Activated T-cell treated with anti-CD3 and anti-CD28 coated beads, Interleukin-2, amount 50 U/mL, for 72 hours (primary cell): Measurements from ENCODE around the gene NAT14. TPM values are rescaled to one million over a fixed set of nuclear protein-coding genes. Genes with fewer than 3 reads are reported as not detected.
"Not testable (repeated sequence)": the region's sequence is repeated elsewhere in the genome, so short reads cannot be mapped to it uniquely, and the experiment has no call there.

Source experiments
- ATAC-seq, 2 donors: fragments of 150-1000 bp; cut with Tn5 transposase; replicated peaks in 1 of 2; 2 replicates each; pipeline ENCODE4 v1.10.0; 2021; ENCODE audit warnings: moderate library complexity in 2 of 2, mild to moderate bottlenecking in 1 of 2
- DNase-seq, 2 donors: peaks; one replicate each; pipeline ENCODE4 v3.0.0; 2021 to 2022; ENCODE audit warnings: mixed read lengths in 1 of 2
- H3K27ac Mint-ChIP-seq: one replicate; pipeline ENCODE4 v1.8.0; 2022; ENCODE audit warnings: mild to moderate bottlenecking, moderate library complexity, mixed read lengths
- H3K27me3 Mint-ChIP-seq: one replicate; pipeline ENCODE4 v1.8.0; 2022; ENCODE audit warnings: low read depth, mixed read lengths
- H3K36me3 Mint-ChIP-seq, 2 donors: one replicate each; pipeline ENCODE4 v1.8.0; 2022; ENCODE audit warnings: mixed read lengths in 2 of 2, mild to moderate bottlenecking in 1 of 2; ENCODE audit not compliant: insufficient read depth in 2 of 2
- H3K4me1 Mint-ChIP-seq: one replicate; pipeline ENCODE4 v1.8.0; 2022; ENCODE audit warnings: low read depth, mixed read lengths
- H3K4me3 Mint-ChIP-seq, 2 donors: one replicate each; pipeline ENCODE4 v1.8.0; 2022; ENCODE audit warnings: mild to moderate bottlenecking in 2 of 2, mixed read lengths in 2 of 2, moderate library complexity in 2 of 2
- H3K9me3 Mint-ChIP-seq, 2 donors: one replicate each; pipeline ENCODE4 v1.8.0; 2022; ENCODE audit warnings: mixed read lengths in 2 of 2
- total RNA-seq, 2 donors: library from RNA; stranded (reverse); gene quantifications; one replicate each; pipeline ENCODE4 v1.2.3, GENCODE V29; 2022

NAT14 gene
- total RNA-seq, 2 donors from 2014 or later: 19.2 to 20.5 TPM

- Mint-ChIP-seq H3K4me3 (no peak overlapping the region), H3K36me3 (peaks cover 0 to 1% of the 10 kb centered on the region in 2 donors), H3K27ac (no peak overlapping the region), H3K4me1 (peaks cover 15% of the 10 kb centered on the region), H3K9me3 (no peaks in the 10 kb centered on the region), H3K27me3 (no peaks in the 10 kb centered on the region)
- no peak for ATAC-seq
- no peak for DNase-seq
These were observed 4.2 kb downstream of the NAT14 start for GRCh38 chr19:55488986-55489710.

DNA sequence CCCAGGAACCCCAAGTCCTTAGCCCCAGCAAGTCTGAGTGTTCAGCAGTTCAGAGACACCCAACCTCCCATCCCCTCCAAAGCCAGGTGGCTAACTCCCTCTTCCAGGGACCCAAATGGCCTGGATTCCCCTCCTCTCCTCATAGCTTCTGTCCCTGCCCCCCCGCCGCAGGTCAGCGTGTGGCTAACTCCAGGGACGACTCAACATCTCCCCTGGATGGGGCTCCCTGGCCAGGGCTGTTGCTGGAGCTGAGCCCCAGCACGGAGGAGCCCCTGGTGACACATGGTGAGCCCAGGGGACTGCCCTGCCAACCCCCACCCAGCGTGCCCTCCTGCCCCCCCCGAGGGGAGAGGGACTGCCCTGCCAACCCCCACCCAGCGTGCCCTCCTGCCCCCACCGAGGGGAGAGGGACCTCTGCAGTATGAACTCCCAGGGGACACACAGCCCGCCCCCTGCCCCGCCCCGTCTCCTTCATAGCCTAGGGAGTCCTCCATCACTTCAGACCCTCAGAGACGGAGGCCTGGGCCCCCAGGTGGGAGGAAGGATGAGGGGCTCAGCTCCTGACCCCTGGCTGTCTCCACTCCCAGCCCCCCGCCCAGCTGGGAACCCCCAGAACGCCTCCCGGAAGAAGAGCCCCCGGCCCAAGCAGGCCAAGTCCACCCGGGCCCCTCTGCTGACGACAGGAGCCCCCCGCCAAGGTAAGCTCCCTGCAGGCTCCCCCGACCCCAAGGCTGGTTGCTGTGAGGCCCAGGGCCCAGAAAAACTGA lies 4.9 kb downstream of the NAT14 start:
- H3K27me3 Mint-ChIP-seq: no peaks in the 10 kb centered on the region
- no peak for ATAC-seq
- H3K4me1 Mint-ChIP-seq: peaks cover 15% of the 10 kb centered on the region
- H3K27ac Mint-ChIP-seq: no peak overlapping the region
- H3K9me3 Mint-ChIP-seq: no peaks in the 10 kb centered on the region
- H3K36me3 Mint-ChIP-seq: peaks cover 0 to 1% of the 10 kb centered on the region in 2 donors
- no peak overlapping the region for H3K4me3 Mint-ChIP-seq
- no peak for DNase-seq

DNA sequence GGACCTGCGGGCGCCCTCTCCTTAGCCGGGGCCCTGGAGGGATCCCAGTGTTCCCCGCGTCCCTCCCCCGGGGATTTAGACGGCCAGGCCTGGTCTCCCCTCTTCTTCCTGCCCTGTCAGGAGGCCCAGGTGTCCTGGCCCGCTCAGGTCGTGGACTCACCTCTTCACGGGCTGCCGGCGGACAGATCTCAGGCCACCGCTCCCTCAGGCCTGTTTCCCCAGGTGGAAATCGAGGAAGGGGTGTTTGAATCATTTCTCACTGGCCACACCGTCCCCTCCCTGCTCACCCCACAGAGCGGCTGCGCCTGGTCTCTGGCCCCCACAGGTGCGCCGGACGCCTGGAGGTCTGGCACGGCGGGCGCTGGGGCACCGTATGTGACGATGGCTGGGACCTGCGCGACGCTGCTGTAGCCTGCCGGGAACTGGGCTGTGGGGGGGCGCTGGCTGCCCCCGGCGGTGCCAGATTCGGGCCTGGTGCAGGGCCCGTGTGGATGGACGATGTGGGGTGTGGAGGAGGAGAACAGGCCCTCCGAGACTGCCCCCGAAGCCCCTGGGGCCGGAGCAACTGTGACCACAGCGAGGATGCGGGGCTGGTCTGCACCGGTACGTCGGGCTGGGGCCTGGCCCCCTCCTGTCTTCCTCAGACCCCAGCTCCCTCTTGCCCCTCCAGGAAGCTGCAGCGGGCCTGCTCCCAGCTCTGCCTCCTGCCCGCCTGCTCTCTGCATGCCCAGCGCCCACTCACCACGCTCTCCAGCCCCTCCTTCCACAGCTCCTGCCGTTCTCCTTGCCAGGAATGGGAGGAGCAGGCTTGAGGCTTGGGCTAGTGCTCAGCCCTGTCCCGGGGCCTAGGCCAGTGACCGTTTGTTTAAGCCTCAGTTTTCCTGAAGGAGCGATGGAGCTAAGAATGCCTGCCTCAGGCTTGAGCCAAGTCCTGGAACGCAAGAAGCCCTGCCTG lies 5.8 kb downstream of the NAT14 start:
- peaks cover 15% of the 10 kb centered on the region for H3K4me1 Mint-ChIP-seq
- H3K27me3 Mint-ChIP-seq: no peaks in the 10 kb centered on the region
- H3K9me3 Mint-ChIP-seq: no peaks in the 10 kb centered on the region
- H3K4me3 Mint-ChIP-seq: no peak overlapping the region
- H3K27ac Mint-ChIP-seq: no peak overlapping the region
- DNase-seq (no peak), ATAC-seq (no peak)
- H3K36me3 Mint-ChIP-seq: peaks cover 0 to 1% of the 10 kb centered on the region in 2 donors

- ATAC-seq (no peak), DNase-seq (no peak)
- H3K27me3 Mint-ChIP-seq: no peaks in the 10 kb centered on the region
- no peaks in the 10 kb centered on the region for H3K9me3 Mint-ChIP-seq
- H3K36me3 Mint-ChIP-seq: no peaks in the 10 kb centered on the region
- H3K4me1 Mint-ChIP-seq: peaks cover 10% of the 10 kb centered on the region
- no peak overlapping the region for H3K4me3 Mint-ChIP-seq
- H3K27ac Mint-ChIP-seq: no peak overlapping the region
These were observed 6.8 kb downstream of the NAT14 start for GRCh38 chr19:55491546-55492360.

DNA sequence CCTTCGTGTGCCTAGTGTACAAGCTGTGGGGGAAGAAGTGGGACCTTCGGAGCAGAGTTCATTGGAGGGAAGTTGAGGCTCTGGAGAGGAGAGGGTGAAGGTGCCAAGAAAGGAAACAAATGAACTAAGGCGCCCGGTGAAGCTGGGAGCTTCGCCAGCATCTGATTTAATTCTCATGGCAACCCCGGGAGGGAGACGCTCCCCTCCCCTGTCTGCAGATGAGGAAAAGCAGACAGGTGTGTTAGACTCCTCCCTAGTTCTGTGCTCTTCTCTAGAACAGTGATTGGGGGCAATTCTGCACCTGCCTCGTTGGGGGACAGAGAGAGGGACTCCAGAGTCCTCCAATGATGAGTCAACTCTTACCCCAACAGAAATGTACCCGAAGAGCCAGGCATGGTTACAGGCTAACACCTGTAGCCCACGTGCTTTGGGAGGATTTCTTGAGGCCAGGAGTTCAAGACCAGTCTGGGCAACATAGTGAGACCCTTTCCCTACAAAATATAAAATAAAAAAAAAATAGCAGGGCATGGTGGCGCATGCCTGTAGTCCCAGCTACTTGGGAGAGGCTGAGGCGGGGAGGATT lies 7.5 kb downstream of the NAT14 start:
- Mint-ChIP-seq H3K4me1 (peaks cover 3% of the 10 kb centered on the region), H3K27me3 (no peaks in the 10 kb centered on the region), H3K36me3 (no peaks in the 10 kb centered on the region), H3K4me3 (no peak overlapping the region), H3K9me3 (no peaks in the 10 kb centered on the region), H3K27ac (no peak overlapping the region)
- ATAC-seq (no peak), DNase-seq (no peak)

- no peak for ATAC-seq
- H3K36me3 Mint-ChIP-seq: no peaks in the 10 kb centered on the region
- no peaks in the 10 kb centered on the region for H3K4me1 Mint-ChIP-seq
- no peaks in the 10 kb centered on the region for H3K27me3 Mint-ChIP-seq
- no peak for DNase-seq
- H3K9me3 Mint-ChIP-seq: no peaks in the 10 kb centered on the region
- no peak overlapping the region for H3K4me3 Mint-ChIP-seq
- no peak overlapping the region for H3K27ac Mint-ChIP-seq
These were observed 8.2 kb downstream of the NAT14 start for GRCh38 chr19:55493052-55493644.

DNA sequence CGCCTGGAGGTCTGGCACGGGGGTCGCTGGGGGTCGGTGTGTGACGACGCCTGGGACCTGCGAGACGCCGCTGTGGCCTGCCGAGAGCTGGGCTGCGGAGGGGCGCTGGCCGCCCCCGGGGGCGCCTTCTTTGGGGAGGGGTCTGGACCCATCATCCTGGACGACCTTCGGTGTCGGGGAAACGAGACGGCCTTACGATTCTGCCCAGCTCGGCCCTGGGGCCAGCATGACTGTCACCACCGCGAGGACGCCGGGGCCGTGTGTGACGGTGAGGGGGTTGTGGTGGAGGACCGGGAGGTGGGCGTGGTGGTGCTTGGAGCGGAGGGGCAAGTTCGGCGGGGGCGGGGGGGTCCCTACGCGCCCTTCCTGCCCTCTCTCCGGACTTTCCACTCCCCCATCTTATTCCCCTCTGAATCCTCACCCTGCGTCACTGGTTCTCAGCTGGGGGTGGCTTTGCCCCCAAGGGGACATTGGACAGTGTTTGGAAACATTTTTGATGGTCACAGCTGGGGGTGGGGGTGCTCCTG lies 8.7 kb downstream of the NAT14 start:
- H3K9me3 Mint-ChIP-seq: no peaks in the 10 kb centered on the region
- no peaks in the 10 kb centered on the region for H3K36me3 Mint-ChIP-seq
- H3K27me3 Mint-ChIP-seq: no peaks in the 10 kb centered on the region
- H3K27ac Mint-ChIP-seq: no peak overlapping the region
- ATAC-seq: no peak
- no peak for DNase-seq
- H3K4me3 Mint-ChIP-seq: peak overlapping the region in 1 of 2 donors; percentile 62
- no peaks in the 10 kb centered on the region for H3K4me1 Mint-ChIP-seq

- DNase-seq: no peak
- ATAC-seq: peak in 1 of 2 donors; percentile 26
- H3K4me1 Mint-ChIP-seq: no peaks in the 10 kb centered on the region
- H3K27me3 Mint-ChIP-seq: no peaks in the 10 kb centered on the region
- H3K27ac Mint-ChIP-seq: no peak overlapping the region
- H3K36me3 Mint-ChIP-seq: no peaks in the 10 kb centered on the region
- H3K4me3 Mint-ChIP-seq: peak overlapping the region; percentile 6 to 62
- no peaks in the 10 kb centered on the region for H3K9me3 Mint-ChIP-seq
These were observed 9.3 kb downstream of the NAT14 start for GRCh38 chr19:55494172-55494761.

- H3K36me3 Mint-ChIP-seq: no peaks in the 10 kb centered on the region
- DNase-seq (no peak), ATAC-seq (no peak)
- no peaks in the 10 kb centered on the region for H3K4me1 Mint-ChIP-seq
- H3K27ac Mint-ChIP-seq: no peak overlapping the region
- no peak overlapping the region for H3K4me3 Mint-ChIP-seq
- no peaks in the 10 kb centered on the region for H3K27me3 Mint-ChIP-seq
- H3K9me3 Mint-ChIP-seq: no peaks in the 10 kb centered on the region
These were observed 10.8 kb downstream of the NAT14 start for GRCh38 chr19:55495646-55496349.

- H3K9me3 Mint-ChIP-seq, H3K36me3 Mint-ChIP-seq, H3K27me3 Mint-ChIP-seq, ATAC-seq, H3K4me1 Mint-ChIP-seq, H3K4me3 Mint-ChIP-seq, H3K27ac Mint-ChIP-seq, DNase-seq: not testable (repeated sequence)
These were observed 11.8 kb downstream of the NAT14 start for GRCh38 chr19:55496820-55497219.

- Mint-ChIP-seq H3K4me3 (no peak overlapping the region), H3K9me3 (no peaks in the 10 kb centered on the region), H3K27ac (no peak overlapping the region), H3K4me1 (peaks cover 12% of the 10 kb centered on the region), H3K36me3 (no peaks in the 10 kb centered on the region), H3K27me3 (no peaks in the 10 kb centered on the region)
- DNase-seq (no peak), ATAC-seq (no peak)
These were observed 12.8 kb downstream of the NAT14 start for GRCh38 chr19:55497763-55498162.
